ENCODE data around the gene DACH1. TPM values are rescaled to one million over a fixed set of nuclear protein-coding genes. Genes with fewer than 3 reads are reported as not detected.

DACH1 gene
- total and polyA plus RNA-seq, 2 experiments from 2014 or later, result 1.3 to 6.5 TPM

DNA sequence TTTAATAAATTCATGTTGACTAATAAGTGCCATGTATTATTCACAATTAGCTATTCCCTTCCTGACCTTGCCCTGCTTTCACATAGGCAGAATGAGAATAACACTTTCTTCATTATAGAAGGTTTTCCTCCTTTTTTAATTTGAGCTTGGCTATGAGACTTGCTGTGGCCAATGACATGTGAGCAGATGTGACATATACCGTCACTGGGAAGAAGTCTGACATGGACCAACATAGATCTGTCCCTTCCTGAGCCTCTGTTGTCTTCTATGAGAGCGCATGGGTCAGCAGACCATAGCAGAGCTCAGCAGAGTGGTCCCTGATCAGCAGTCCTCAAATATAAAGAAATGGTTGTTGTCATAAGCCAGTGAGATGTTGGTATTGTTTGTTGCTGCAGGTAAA is 163.9 kb downstream of the DACH1 start:
- no peak overlapping the region for H2AFZ ChIP-seq
- H3K4me1 ChIP-seq (ENCODE audit: insufficient read depth), result no peaks in the 10 kb centered on the region
- no peak for DNase-seq (ENCODE audit: low spot score)
- H3K4me2 ChIP-seq, result no peak overlapping the region
- no peaks in the 10 kb centered on the region for H4K20me1 ChIP-seq (ENCODE audit: insufficient read depth, poor library complexity, severe bottlenecking)
- H3K4me3 ChIP-seq, result no peak overlapping the region
- no peaks in the 10 kb centered on the region for H3K9me2 ChIP-seq (replicated peaks; ENCODE audit: insufficient read depth)
- no peaks in the 10 kb centered on the region for H3K27me3 ChIP-seq
- no peaks in the 10 kb centered on the region for H3K79me2 ChIP-seq
- TF ChIP-seq EZH2 (IDR thresholded peaks at IDR 0.05; ENCODE audit: borderline replicate concordance), result no peak
- no peak for TF ChIP-seq EZH2phosphoT487 (IDR thresholded peaks at IDR 0.05; ENCODE audit: low read depth, severe bottlenecking, unreplicated experiment)
- TF ChIP-seq, protein P1, sequence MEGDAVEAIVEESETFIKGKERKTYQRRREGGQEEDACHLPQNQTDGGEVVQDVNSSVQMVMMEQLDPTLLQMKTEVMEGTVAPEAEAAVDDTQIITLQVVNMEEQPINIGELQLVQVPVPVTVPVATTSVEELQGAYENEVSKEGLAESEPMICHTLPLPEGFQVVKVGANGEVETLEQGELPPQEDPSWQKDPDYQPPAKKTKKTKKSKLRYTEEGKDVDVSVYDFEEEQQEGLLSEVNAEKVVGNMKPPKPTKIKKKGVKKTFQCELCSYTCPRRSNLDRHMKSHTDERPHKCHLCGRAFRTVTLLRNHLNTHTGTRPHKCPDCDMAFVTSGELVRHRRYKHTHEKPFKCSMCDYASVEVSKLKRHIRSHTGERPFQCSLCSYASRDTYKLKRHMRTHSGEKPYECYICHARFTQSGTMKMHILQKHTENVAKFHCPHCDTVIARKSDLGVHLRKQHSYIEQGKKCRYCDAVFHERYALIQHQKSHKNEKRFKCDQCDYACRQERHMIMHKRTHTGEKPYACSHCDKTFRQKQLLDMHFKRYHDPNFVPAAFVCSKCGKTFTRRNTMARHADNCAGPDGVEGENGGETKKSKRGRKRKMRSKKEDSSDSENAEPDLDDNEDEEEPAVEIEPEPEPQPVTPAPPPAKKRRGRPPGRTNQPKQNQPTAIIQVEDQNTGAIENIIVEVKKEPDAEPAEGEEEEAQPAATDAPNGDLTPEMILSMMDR (IDR thresholded peaks at IDR 0.05; ENCODE audit: poor library complexity), result no peak
- no peaks in the 10 kb centered on the region for H3K36me3 ChIP-seq (replicated peaks; ENCODE audit: insufficient read depth, low read depth)
- 95% methylated on average over 2 of the region's 2 CpGs for WGBS (ENCODE audit: low lambda C conversion rate, missing lambda C conversion rate)
- H3K27ac ChIP-seq, result no peak overlapping the region
- no peaks in the 10 kb centered on the region for H3K9me3 ChIP-seq (ENCODE audit: low read depth)

DNA sequence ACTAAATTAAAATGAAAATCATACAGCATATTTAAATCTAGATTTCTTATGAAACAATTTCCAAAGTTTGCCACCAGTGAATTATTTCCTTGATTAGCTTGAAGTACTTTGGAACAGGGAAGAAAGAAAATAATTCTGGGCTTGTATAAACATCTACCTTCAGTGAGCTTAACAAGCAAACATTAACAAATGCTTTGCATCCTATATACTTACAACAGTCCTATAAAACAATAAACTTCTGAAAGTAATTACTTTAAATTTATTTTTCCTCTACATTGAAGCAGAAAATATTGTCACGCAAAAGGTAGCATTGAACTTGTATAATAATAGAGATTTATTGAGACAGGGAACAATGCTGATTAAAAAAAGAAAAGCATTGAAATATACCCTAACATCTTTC is 164.8 kb downstream of the DACH1 start:
- Histone ChIP-seq H3K9me2 (replicated peaks; ENCODE audit: insufficient read depth) (no peaks in the 10 kb centered on the region), H2AFZ (no peak overlapping the region), H3K79me2 (no peaks in the 10 kb centered on the region), H3K4me3 (no peak overlapping the region), H3K4me2 (no peak overlapping the region), H3K4me1 (ENCODE audit: insufficient read depth) (no peaks in the 10 kb centered on the region), H3K36me3 (replicated peaks; ENCODE audit: insufficient read depth, low read depth) (no peaks in the 10 kb centered on the region), H3K27ac (no peak overlapping the region), H3K27me3 (no peaks in the 10 kb centered on the region), H4K20me1 (ENCODE audit: insufficient read depth, poor library complexity, severe bottlenecking) (no peaks in the 10 kb centered on the region), H3K9me3 (ENCODE audit: low read depth) (no peaks in the 10 kb centered on the region)
- WGBS (ENCODE audit: low lambda C conversion rate, missing lambda C conversion rate), result 76% methylated on average over 1 of the region's 1 CpG
- DNase-seq (ENCODE audit: low spot score), result no peak
- TF ChIP-seq, protein P1 (IDR thresholded peaks at IDR 0.05; ENCODE audit: poor library complexity), result no peak
- no peak for TF ChIP-seq EZH2phosphoT487 (IDR thresholded peaks at IDR 0.05; ENCODE audit: low read depth, severe bottlenecking, unreplicated experiment)
- TF ChIP-seq EZH2 (IDR thresholded peaks at IDR 0.05; ENCODE audit: borderline replicate concordance), result no peak

DNA sequence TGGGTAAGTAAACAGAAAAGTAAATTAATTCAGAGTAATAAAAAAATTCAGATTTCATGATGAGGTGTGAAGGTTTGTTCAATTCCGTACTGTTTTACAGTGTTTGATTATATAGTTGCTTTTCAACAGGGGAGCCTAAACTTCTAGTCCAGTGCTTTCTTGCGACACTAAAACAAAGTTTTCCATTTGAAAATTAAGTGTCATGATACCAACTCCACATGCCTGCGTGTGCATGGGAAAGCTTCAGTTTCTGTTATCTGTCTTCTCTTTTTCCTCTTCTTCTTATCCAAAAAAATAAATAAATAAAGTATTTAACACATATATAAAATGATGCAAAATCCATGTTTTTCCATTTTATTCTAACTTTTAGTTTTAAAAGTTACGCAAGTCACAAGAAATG is 165.3 kb downstream of the DACH1 start:
- no peaks in the 10 kb centered on the region for H3K4me1 ChIP-seq (ENCODE audit: insufficient read depth)
- no peaks in the 10 kb centered on the region for H3K79me2 ChIP-seq
- DNase-seq (ENCODE audit: low spot score), result no peak
- no peak overlapping the region for H2AFZ ChIP-seq
- no peaks in the 10 kb centered on the region for H3K36me3 ChIP-seq (replicated peaks; ENCODE audit: insufficient read depth, low read depth)
- no peaks in the 10 kb centered on the region for H3K27me3 ChIP-seq
- 82% methylated on average over 4 of the region's 4 CpGs for WGBS (ENCODE audit: low lambda C conversion rate, missing lambda C conversion rate)
- no peak overlapping the region for H3K4me2 ChIP-seq
- H4K20me1 ChIP-seq (ENCODE audit: insufficient read depth, poor library complexity, severe bottlenecking), result no peaks in the 10 kb centered on the region
- no peak overlapping the region for H3K4me3 ChIP-seq
- no peaks in the 10 kb centered on the region for H3K9me3 ChIP-seq (ENCODE audit: low read depth)
- H3K9me2 ChIP-seq (replicated peaks; ENCODE audit: insufficient read depth), result no peaks in the 10 kb centered on the region
- TF ChIP-seq EZH2phosphoT487 (IDR thresholded peaks at IDR 0.05; ENCODE audit: low read depth, severe bottlenecking, unreplicated experiment), result no peak
- TF ChIP-seq EZH2 (IDR thresholded peaks at IDR 0.05; ENCODE audit: borderline replicate concordance), result no peak
- TF ChIP-seq, protein P1 (IDR thresholded peaks at IDR 0.05; ENCODE audit: poor library complexity), result no peak
- no peak overlapping the region for H3K27ac ChIP-seq

DNA sequence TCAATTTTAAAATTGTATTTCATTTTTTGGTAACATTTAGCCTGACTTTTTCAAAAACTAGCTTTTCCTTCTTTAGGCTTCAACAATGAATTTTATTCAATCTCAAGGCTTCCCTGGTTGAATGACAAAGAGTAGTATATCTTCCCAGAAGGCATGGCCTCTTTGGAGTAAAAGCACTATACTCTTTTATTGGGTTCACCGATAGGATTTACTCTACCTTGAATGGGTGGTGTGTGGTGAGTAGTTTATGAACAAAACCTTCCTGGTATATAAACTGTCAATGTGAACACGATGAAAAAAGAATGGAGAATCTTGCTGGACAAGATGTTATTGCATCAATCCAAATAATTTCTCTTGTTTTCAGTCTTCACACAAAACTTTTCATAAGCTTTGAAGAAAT is 167.7 kb downstream of the DACH1 start:
- H3K9me2 ChIP-seq (replicated peaks; ENCODE audit: insufficient read depth), result no peaks in the 10 kb centered on the region
- H4K20me1 ChIP-seq (ENCODE audit: insufficient read depth, poor library complexity, severe bottlenecking), result no peaks in the 10 kb centered on the region
- H3K4me3 ChIP-seq, result no peak overlapping the region
- no peaks in the 10 kb centered on the region for H3K4me1 ChIP-seq (ENCODE audit: insufficient read depth)
- H3K79me2 ChIP-seq, result no peaks in the 10 kb centered on the region
- H3K27ac ChIP-seq, result no peak overlapping the region
- WGBS (ENCODE audit: low lambda C conversion rate, missing lambda C conversion rate), result 91% methylated on average over 2 of the region's 2 CpGs
- H2AFZ ChIP-seq, result no peak overlapping the region
- H3K9me3 ChIP-seq (ENCODE audit: low read depth), result no peaks in the 10 kb centered on the region
- no peak for DNase-seq (ENCODE audit: low spot score)
- TF ChIP-seq EZH2 (IDR thresholded peaks at IDR 0.05; ENCODE audit: borderline replicate concordance), result no peak
- TF ChIP-seq EZH2phosphoT487 (IDR thresholded peaks at IDR 0.05; ENCODE audit: low read depth, severe bottlenecking, unreplicated experiment), result no peak
- TF ChIP-seq, protein P1 (IDR thresholded peaks at IDR 0.05; ENCODE audit: poor library complexity), result no peak
- H3K36me3 ChIP-seq (replicated peaks; ENCODE audit: insufficient read depth, low read depth), result no peaks in the 10 kb centered on the region
- H3K27me3 ChIP-seq, result no peaks in the 10 kb centered on the region
- H3K4me2 ChIP-seq, result no peak overlapping the region

All from hepatocyte (in vitro differentiated cells).